Spleen (tissue), 11 donors: Measurements from ENCODE around the gene SLC11A1. TPM values are rescaled to one million over a fixed set of nuclear protein-coding genes. Genes with fewer than 3 reads are reported as not detected.

Experiments
- DNase-seq: peaks from one replicate; pipeline ENCODE4 v3.0.0-alpha.2; 2020
- H3K27ac ChIP-seq, 8 donors: fragments of 200-600 bp; sonication (generic) in 7 of 8; 1 replicate in 4 of 8; 2 replicates in 4 of 8; pipeline versions ENCODE4 v1.5.0 to v1.8.0; 2016 to 2021; ENCODE audit warnings: inconsistent platforms in 4 of 8, mild to moderate bottlenecking in 4 of 8, moderate library complexity in 1 of 8
- H3K27me3 ChIP-seq, 7 donors: fragments of 200-600 bp; sonication (generic) in 6 of 7; replicated peaks in 1 of 7; 1 replicate in 4 of 7; 2 replicates in 3 of 7; pipeline versions ENCODE4 v1.5.0 to v1.8.0; 2016 to 2021; ENCODE audit warnings: inconsistent platforms in 3 of 7, mild to moderate bottlenecking in 1 of 7
- H3K36me3 ChIP-seq, 6 donors: fragments of 200-600 bp; sonication (generic) in 5 of 6; 1 replicate in 4 of 6; 2 replicates in 2 of 6; pipeline versions ENCODE4 v1.5.0 to v1.8.0; 2016 to 2021; ENCODE audit warnings: inconsistent platforms in 2 of 6
- H3K4me1 ChIP-seq, 6 donors: fragments of 200-600 bp; sonication (generic) in 5 of 6; 1 replicate in 3 of 6; 2 replicates in 3 of 6; pipeline versions ENCODE4 v1.5.0 to v1.8.0; 2016 to 2021; ENCODE audit warnings: inconsistent platforms in 3 of 6
- H3K4me3 ChIP-seq, 8 donors: fragments of 200-600 bp; sonication (generic) in 7 of 8; 1 replicate in 4 of 8; 2 replicates in 4 of 8; pipeline versions ENCODE4 v1.5.0 to v1.8.0; 2016 to 2021; ENCODE audit warnings: inconsistent platforms in 4 of 8, mild to moderate bottlenecking in 4 of 8, moderate library complexity in 2 of 8
- H3K9me3 ChIP-seq, 8 donors: fragments of 200-600 bp; sonication (generic) in 7 of 8; 1 replicate in 4 of 8; 2 replicates in 4 of 8; pipeline versions ENCODE4 v1.5.0 to v1.8.0; 2016 to 2021; ENCODE audit warnings: inconsistent platforms in 4 of 8
- CTCF ChIP-seq, 11 experiments: fragments of 200-600 bp in 7 of 11; fragments of 450-650 bp in 4 of 11; sonication (generic) in 4 of 11; IDR thresholded peaks in 8 of 11; conservative IDR thresholded peaks in 3 of 11; 1 replicate in 7 of 11; 2 replicates in 4 of 11; pipeline versions ENCODE4 v1.4.0 to v1.8.0; 2016 to 2021; ENCODE audit warnings: antibody characterized with exemption in 11 of 11, inconsistent platforms in 4 of 11, mild to moderate bottlenecking in 1 of 11
- POLR2A ChIP-seq, 3 donors: fragments of 450-650 bp; IDR thresholded peaks; one replicate each; pipeline ENCODE4 v1.5.1; 2017; ENCODE audit warnings: antibody characterized with exemption in 3 of 3, mild to moderate bottlenecking in 1 of 3
- POLR2AphosphoS5 ChIP-seq, 3 donors: sonication (generic); formaldehyde crosslinking; IDR thresholded peaks; one replicate each; pipeline ENCODE4 v1.5.1; 2017; ENCODE audit warnings: antibody characterized with exemption in 3 of 3
- WGBS, 5 donors: extraction: QIAGEN DNeasy Blood & Tissue Kit in 3 of 5; methylation state at CpG; one replicate each; pipeline versions ENCODE4 v1.1.5 to v1.1.7; 2013 to 2018; 5-methylcytosine and 5-hydroxymethylcytosine counted together
- intact Hi-C: fragments of 100-400 bp; cut with DNase I; formaldehyde crosslinking; loops from one replicate; pipeline ENCODE4 v1.15.0; 2023; ENCODE audit warnings: low total_unique reads
- polyA plus RNA-seq, 3 donors: library from polyadenylated mRNA; stranded (reverse); fragments of 200-250 nt; gene quantifications; one replicate each; pipeline ENCODE4 v1.2.1, GENCODE V29; 2013
- total RNA-seq, 7 donors: library from RNA; depleted of rRNA in 3 of 7; stranded (reverse); fragments of >200 nt in 3 of 7; fragmentation: NEBNext Ultra II Directional in 4 of 7; extraction: Animal tissue kit (Norgen Biotek cat#: 25700) in 4 of 7; gene quantifications; one replicate each; pipeline versions ENCODE4 v1.1.0 to v1.2.1, GENCODE V29; 2016 to 2021
- donor health status: healthy with polysubstance abuse.
- donor health status: DM: no; HTN: no; CAD: no; lungs with moderate emphysema.
- donor health status: DM: no; HTN: no; CAD: no.
- donor health status: Bipolar disorder and iron deficiency.
- donor health status: healthy.
- donor health status: DM: no; HTN: no; CAD: no.
- donor health status: DM: yes; HTN: yes; CAD: no.

The SLC11A1 gene
- total and polyA plus RNA-seq, 10 donors, result 6.2 to 576 (median 88.0) TPM

DNA sequence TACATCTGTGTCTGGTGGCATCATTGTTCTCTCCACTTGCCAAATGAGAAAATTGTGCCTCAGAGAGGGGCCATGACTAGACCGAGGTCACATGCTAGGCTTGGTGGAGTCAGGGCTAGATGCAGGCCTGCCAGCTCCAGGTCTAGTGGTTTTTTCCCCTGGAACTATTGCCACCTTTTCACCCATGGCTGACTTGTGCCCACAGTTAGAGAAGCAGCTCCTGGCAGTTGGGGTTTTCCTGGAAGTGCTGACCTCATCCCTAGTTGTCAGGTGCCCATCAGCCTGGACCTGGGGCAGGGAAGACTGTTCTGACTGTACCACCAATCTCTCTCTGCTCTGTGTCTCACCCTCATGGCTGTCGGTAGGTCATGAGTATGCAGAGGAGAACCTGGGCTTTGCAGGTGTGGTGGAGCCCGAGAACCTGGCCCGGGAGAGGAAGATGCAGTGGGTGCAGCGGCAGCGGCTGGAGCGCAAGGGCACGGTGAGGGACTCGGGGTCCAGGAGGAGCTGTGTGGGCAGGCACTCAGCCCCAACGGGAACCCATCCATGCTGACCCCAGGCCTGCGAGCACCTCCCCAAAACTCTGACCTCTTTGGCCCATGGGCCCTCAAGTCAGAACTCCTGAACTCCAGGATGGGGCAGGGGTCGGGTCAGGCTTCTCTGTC lies 37.9 kb upstream of the SLC11A1 start:
- 88 to 97% (median 92%) methylated on average over 9 to 12 of the region's 12 CpGs for WGBS, 5 donors
- H3K4me3 ChIP-seq, result no peak overlapping the region

GRCh38 chr2:218344755-218345417 lies 37.2 kb upstream of the SLC11A1 start:
- no peaks in the 10 kb centered on the region for H3K9me3 ChIP-seq
- H3K27me3 ChIP-seq, result no peaks in the 10 kb centered on the region
- H3K27ac ChIP-seq, result no peak overlapping the region
- no peaks in the 10 kb centered on the region for H3K4me1 ChIP-seq
- DNase-seq, result no peak
- intact Hi-C loops, result no loop called here
- H3K36me3 ChIP-seq, result peaks cover 0 to 63% (median 8%) of the 10 kb centered on the region in 6 donors
- WGBS, 5 donors, result 93 to 98% (median 95%) methylated on average over 16 to 22 of the region's 22 CpGs
- no peak overlapping the region for H3K4me3 ChIP-seq
- TF ChIP-seq POLR2AphosphoS5 (IDR thresholded peaks at IDR 0.05) (no peak), CTCF (IDR thresholded peaks at IDR 0.05 in 8 of 11, conservative IDR thresholded peaks at IDR 0.05 in 3 of 11) (no peak), POLR2A (IDR thresholded peaks at IDR 0.05) (no peak)

More for the DNA sequence above, 37.9 kb upstream of the SLC11A1 start:
- Histone ChIP-seq H3K4me1 (no peaks in the 10 kb centered on the region), H3K9me3 (no peaks in the 10 kb centered on the region), H3K27me3 (no peaks in the 10 kb centered on the region), H3K36me3 (peaks cover 0 to 66% (median 8%) of the 10 kb centered on the region in 6 donors), H3K27ac (no peak overlapping the region)
- TF ChIP-seq CTCF (IDR thresholded peaks at IDR 0.05 in 8 of 11, conservative IDR thresholded peaks at IDR 0.05 in 3 of 11) (no peak), POLR2AphosphoS5 (IDR thresholded peaks at IDR 0.05) (no peak), POLR2A (IDR thresholded peaks at IDR 0.05) (no peak)
- intact Hi-C loops, result no loop called here
- DNase-seq, result no peak

GRCh38 chr2:218345491-218346236 lies 36.4 kb upstream of the SLC11A1 start:
- no peak for TF ChIP-seq POLR2A (IDR thresholded peaks at IDR 0.05)
- TF ChIP-seq POLR2AphosphoS5 (IDR thresholded peaks at IDR 0.05), result no peak
- TF ChIP-seq CTCF (IDR thresholded peaks at IDR 0.05 in 8 of 11, conservative IDR thresholded peaks at IDR 0.05 in 3 of 11), result no peak
- Histone ChIP-seq H3K4me1 (no peaks in the 10 kb centered on the region), H3K9me3 (peaks cover 0 to 4% (median 4%) of the 10 kb centered on the region in 8 donors), H3K36me3 (peaks cover 0 to 56% (median 7%) of the 10 kb centered on the region in 6 donors), H3K4me3 (no peak overlapping the region), H3K27me3 (no peaks in the 10 kb centered on the region), H3K27ac (no peak overlapping the region)
- 88 to 94% (median 90%) methylated on average over 12 of the region's 12 CpGs for WGBS, 5 donors
- no peak for DNase-seq
- intact Hi-C loops, result no loop called here

DNA sequence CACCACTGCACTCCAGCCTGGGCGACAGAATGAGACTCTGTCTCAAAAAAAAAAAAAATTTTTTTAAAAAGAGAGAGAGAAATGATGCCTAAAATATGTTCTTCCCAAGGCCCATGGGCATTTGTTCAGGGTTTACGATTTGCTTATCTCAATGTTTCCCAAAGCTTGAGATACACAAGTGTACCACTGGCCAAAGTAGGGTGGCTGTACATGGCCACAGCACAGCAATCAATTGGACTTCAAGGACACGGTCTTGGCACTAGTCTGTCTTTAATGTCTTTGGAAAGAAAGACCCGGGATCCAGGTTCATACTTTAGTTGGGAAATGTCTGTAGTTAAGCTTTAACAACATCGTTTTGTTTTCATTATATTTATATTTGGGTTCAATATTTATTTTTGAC lies 34.9 kb upstream of the SLC11A1 start:
- Histone ChIP-seq H3K4me1 (no peaks in the 10 kb centered on the region), H3K9me3 (peaks cover 0 to 19% (median 19%) of the 10 kb centered on the region in 8 donors), H3K27me3 (no peaks in the 10 kb centered on the region), H3K36me3 (peaks cover 0 to 44% (median 7%) of the 10 kb centered on the region in 6 donors), H3K27ac (no peak overlapping the region), H3K4me3 (no peak overlapping the region)
- TF ChIP-seq POLR2A (IDR thresholded peaks at IDR 0.05) (no peak), CTCF (IDR thresholded peaks at IDR 0.05 in 8 of 11, conservative IDR thresholded peaks at IDR 0.05 in 3 of 11) (no peak), POLR2AphosphoS5 (IDR thresholded peaks at IDR 0.05) (no peak)
- WGBS, 5 donors, result 88 to 95% (median 93%) methylated on average over 5 of the region's 5 CpGs
- no peak for DNase-seq
- intact Hi-C loops, result no loop called here
